Activated naive CD4-positive, alpha-beta T cell treated with anti-CD3 and anti-CD28 coated beads, Interleukin-2, amount 50 U/mL, for 72 hours (primary cell): ENCODE data around the gene ETV6. TPM values are rescaled to one million over a fixed set of nuclear protein-coding genes. Genes with fewer than 3 reads are reported as not detected.

Source experiments
- ATAC-seq, 2 donors: fragments of 150-1000 bp; cut with Tn5 transposase; 2 replicates each; pipeline ENCODE4 v1.10.0; 2021; ENCODE audit warnings: mild to moderate bottlenecking in 2 of 2, moderate library complexity in 2 of 2
- DNase-seq, 2 donors: peaks; one replicate each; pipeline ENCODE4 v3.0.0; 2021 to 2022; ENCODE audit warnings: low spot score in 2 of 2
- H3K27ac Mint-ChIP-seq, 2 donors: one replicate each; pipeline ENCODE4 v1.8.0; 2022; ENCODE audit warnings: mild to moderate bottlenecking in 2 of 2, mixed read lengths in 2 of 2
- H3K36me3 Mint-ChIP-seq, 2 donors: one replicate each; pipeline ENCODE4 v1.8.0; 2022; ENCODE audit warnings: mixed read lengths in 2 of 2
- H3K9me3 Mint-ChIP-seq, 2 donors: one replicate each; pipeline ENCODE4 v1.8.0; 2022; ENCODE audit warnings: mixed read lengths in 2 of 2
- total RNA-seq, 2 donors: library from RNA; stranded (reverse); gene quantifications; one replicate each; pipeline ENCODE4 v1.2.3, GENCODE V29; 2022

Gene ETV6
- total RNA-seq, 2 donors from 2014 or later, result 15.2 to 80.7 TPM

- peaks cover 4 to 8% of the 10 kb centered on the region in 2 donors for H3K9me3 Mint-ChIP-seq
- no peak for DNase-seq
- H3K27ac Mint-ChIP-seq, result no peak overlapping the region
- ATAC-seq, result no peak
- H3K36me3 Mint-ChIP-seq, result peaks cover 0 to 7% of the 10 kb centered on the region in 2 donors
These were observed 15.5 kb upstream of the ETV6 start for GRCh38 chr12:11633968-11634367.

GRCh38 chr12:11635341-11635740, 14.1 kb upstream of the ETV6 start:
- no peak for ATAC-seq
- no peak for DNase-seq
- Mint-ChIP-seq H3K36me3 (peaks cover 0 to 7% of the 10 kb centered on the region in 2 donors), H3K27ac (no peak overlapping the region), H3K9me3 (peaks cover 4 to 8% of the 10 kb centered on the region in 2 donors)

GRCh38 chr12:11638315-11638916, 11.1 kb upstream of the ETV6 start:
- H3K36me3 Mint-ChIP-seq, result peaks cover 0 to 7% of the 10 kb centered on the region in 2 donors
- no peak for DNase-seq
- ATAC-seq, result no peak
- no peak overlapping the region for H3K27ac Mint-ChIP-seq
- H3K9me3 Mint-ChIP-seq, result peaks cover 4 to 12% of the 10 kb centered on the region in 2 donors

GRCh38 chr12:11639454-11639853, 10.0 kb upstream of the ETV6 start:
- Mint-ChIP-seq H3K36me3 (peaks cover 0 to 7% of the 10 kb centered on the region in 2 donors), H3K9me3 (peaks cover 4 to 12% of the 10 kb centered on the region in 2 donors), H3K27ac (no peak overlapping the region)
- no peak for ATAC-seq
- DNase-seq, result no peak

GRCh38 chr12:11641522-11641921, 8.0 kb upstream of the ETV6 start:
- DNase-seq, result no peak
- H3K27ac Mint-ChIP-seq, result no peak overlapping the region
- H3K9me3 Mint-ChIP-seq, result peaks cover 0 to 9% of the 10 kb centered on the region in 2 donors
- peaks cover 0 to 10% of the 10 kb centered on the region in 2 donors for H3K36me3 Mint-ChIP-seq
- ATAC-seq, result no peak

GRCh38 chr12:11642785-11643184, 6.7 kb upstream of the ETV6 start:
- H3K27ac Mint-ChIP-seq, result no peak overlapping the region
- ATAC-seq (no peak), DNase-seq (no peak)
- H3K9me3 Mint-ChIP-seq, result peaks cover 0 to 9% of the 10 kb centered on the region in 2 donors
- peaks cover 0 to 10% of the 10 kb centered on the region in 2 donors for H3K36me3 Mint-ChIP-seq

DNA sequence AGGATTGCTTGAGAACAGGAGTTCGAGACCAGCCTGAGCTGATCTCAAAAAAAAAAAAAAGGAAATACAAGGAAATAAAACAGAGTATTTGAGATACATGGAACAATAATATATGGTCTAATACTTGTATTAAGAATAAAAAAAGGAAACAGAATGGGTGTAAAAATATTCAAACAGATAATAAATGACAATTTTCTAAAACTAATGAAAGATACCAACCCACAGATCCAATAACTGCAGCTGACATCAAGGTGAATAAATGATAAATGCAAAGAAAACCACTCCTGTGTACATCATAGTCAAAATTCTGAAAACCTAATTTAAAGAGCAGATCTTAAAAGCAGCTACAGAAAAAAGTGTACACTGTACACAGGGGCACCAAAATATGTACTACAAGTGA, 4.1 kb upstream of the ETV6 start:
- peaks cover under 1 to 17% of the 10 kb centered on the region in 2 donors for H3K36me3 Mint-ChIP-seq
- no peak for ATAC-seq
- H3K9me3 Mint-ChIP-seq, result peaks cover 0 to 9% of the 10 kb centered on the region in 2 donors
- no peak for DNase-seq
- no peak overlapping the region for H3K27ac Mint-ChIP-seq

DNA sequence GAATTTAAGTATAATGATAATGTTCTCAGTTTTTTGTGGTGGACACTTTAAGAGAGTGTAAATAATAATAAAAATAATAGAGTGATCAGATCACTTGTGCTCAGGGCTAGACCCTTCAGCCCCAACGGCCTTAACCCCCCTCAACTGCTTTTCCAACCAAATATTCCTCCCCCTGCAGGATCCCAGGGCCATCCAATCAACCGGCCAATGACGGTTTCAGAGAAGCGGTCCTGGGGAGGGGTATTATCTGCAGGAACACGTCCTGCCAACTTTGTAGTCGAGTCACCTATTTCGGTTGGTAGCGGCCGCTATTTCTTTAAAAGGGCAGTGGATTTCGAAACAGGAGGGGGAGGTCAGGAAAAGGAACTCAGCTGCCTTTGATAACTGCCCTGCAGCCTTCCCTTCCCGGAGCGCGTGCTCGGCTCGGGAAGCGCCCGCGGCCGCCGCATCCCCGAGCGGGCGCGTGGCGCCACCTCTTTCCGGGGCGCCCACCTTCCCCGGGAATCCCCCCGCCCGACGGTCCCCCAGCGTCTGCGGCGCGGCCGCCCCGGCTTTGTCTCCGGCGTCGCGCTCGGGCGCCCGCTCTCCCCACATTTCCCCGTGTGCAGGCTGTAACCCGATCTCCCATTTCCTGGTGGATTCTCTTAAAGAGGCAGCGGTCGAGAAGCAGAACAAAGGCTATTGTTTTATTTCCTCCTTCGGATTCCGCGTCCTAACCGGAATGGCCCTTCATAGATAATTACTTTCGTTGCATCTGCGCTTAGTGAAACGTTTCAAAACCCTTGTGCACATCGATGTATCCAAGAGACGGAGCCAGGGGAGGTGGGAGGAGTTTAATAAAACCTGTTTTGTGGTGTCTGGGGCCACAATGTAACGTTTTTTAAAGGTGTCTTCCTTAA, 711 bp upstream of the ETV6 start:
- Mint-ChIP-seq H3K27ac (peak overlapping the region; percentile 94 to 99), H3K36me3 (peaks cover 10 to 43% of the 10 kb centered on the region in 2 donors)

DNA sequence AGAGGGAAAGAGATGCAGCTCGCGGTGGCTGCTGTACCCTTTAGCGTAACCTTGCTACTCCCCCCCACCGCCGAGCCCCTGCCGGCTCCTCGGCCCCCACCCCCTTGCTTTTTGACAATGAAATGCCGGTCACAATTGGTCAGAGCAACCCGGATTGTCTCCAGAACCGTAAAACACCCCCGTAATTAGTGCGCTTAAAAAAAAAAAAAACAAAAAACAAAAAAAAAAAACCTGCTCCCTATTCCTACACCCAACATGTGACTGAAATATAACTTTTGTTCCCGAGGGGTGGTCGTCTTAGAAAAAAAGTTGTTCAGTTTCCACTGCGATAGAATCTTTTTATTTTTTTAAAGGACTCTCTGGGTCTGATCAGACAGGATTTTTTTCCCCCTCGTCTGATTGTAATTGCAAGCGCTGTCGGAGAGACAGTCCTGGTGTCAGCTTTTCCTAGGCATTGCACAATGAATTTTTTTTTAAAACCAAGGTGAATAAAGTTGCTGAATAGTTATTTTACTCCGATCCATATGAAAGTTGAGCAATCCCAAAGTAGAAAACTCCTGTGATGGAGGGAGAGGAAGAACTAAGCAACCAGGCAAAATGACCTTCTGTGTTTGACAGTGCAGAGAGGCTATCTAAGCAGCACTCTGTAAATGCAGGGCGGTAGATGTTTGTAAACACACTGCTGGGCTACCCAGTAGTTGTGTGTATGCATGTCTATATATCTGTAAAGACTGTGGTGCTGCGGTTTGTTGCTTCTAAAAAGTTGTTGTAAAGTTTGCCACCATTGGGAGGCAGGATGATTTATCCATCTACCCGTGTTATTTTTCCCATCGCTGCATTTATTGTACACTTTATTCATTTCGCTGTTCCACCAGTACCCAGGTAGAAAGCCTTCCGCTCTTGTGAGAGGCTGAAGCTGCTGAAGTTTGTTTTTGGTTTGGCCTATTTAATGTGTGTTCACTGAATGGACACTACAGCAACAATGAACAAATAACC, 1.1 kb downstream of the ETV6 start:
- Mint-ChIP-seq H3K36me3 (peaks cover 10 to 35% of the 10 kb centered on the region in 2 donors), H3K9me3 (no peaks in the 10 kb centered on the region), H3K27ac (peak overlapping the region; percentile 94 to 99)
- no peak for ATAC-seq
- peak in 1 of 2 donors; percentile 8 for DNase-seq

More for the DNA sequence above, 711 bp upstream of the ETV6 start:
- DNase-seq (peak; percentile 61 to 78), ATAC-seq (peak; percentile 30 to 59)
- H3K9me3 Mint-ChIP-seq, result peaks cover 0 to 5% of the 10 kb centered on the region in 2 donors

- no peaks in the 10 kb centered on the region for H3K9me3 Mint-ChIP-seq
- peak overlapping the region; percentile 94 to 99 for H3K27ac Mint-ChIP-seq
- no peak for ATAC-seq
- DNase-seq, result no peak
- H3K36me3 Mint-ChIP-seq, result peaks cover 10 to 41% of the 10 kb centered on the region in 2 donors
These were observed 1.9 kb downstream of the ETV6 start for GRCh38 chr12:11651381-11651780.

GRCh38 chr12:11651785-11652184, 2.3 kb downstream of the ETV6 start:
- H3K9me3 Mint-ChIP-seq, result no peaks in the 10 kb centered on the region
- peaks cover 10 to 45% of the 10 kb centered on the region in 2 donors for H3K36me3 Mint-ChIP-seq
- ATAC-seq (no peak), DNase-seq (no peak)
- H3K27ac Mint-ChIP-seq, result peak overlapping the region; percentile 94 to 99

GRCh38 chr12:11652351-11653040, 3.0 kb downstream of the ETV6 start:
- Mint-ChIP-seq H3K36me3 (peaks cover 10 to 47% of the 10 kb centered on the region in 2 donors), H3K9me3 (no peaks in the 10 kb centered on the region), H3K27ac (peak overlapping the region; percentile 94 to 99)
- peak in 1 of 2 donors; percentile 23 for DNase-seq
- ATAC-seq, result peak; percentile 6 to 30

- DNase-seq (peak in 1 of 2 donors; percentile 44), ATAC-seq (peak; percentile 54 to 56)
- Mint-ChIP-seq H3K27ac (peak overlapping the region; percentile 94 to 99), H3K9me3 (no peaks in the 10 kb centered on the region), H3K36me3 (peaks cover 10 to 52% of the 10 kb centered on the region in 2 donors)
These were observed 3.8 kb downstream of the ETV6 start for GRCh38 chr12:11653215-11653753.

DNA sequence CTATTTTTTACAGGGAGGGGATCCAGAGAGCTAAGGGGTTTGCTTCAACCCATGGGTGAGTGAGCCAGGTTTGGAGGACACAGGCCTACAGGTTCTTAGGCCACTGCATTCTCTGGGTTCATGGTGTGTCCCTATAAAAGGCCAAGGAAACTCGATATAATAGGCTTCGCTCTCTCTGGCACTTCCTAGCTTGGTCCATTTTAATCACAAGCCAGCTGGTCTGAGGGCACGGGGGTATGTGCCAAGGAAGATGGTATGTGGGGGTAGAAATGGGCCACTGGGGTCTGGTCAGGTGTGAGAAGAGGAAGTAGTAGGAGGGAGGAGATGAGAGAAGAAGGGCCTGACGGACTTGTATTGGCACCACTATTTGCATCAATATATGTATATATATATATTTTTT, 4.9 kb downstream of the ETV6 start:
- Mint-ChIP-seq H3K9me3 (no peaks in the 10 kb centered on the region), H3K27ac (no peak overlapping the region), H3K36me3 (peaks cover 10 to 58% of the 10 kb centered on the region in 2 donors)
- ATAC-seq (no peak), DNase-seq (no peak)

DNA sequence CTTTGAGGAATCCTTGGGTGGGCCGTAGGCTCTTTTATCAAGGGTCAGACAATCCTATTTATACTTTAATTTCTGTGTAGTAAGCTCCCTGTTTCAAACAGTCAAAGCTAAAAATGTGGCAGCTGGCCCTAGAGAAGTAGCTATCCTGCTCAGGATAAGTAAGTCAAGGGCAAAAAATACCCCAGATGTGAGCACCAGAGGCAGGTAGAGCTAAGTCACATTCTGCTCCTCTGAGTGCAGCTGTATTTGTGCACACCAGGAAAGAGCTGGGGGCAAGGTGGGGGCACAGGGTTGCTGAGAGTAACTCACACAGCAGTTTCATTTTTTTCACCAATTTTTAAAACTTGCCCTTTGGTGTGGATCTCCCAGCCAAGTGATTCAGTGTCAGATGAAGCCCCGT, 5.3 kb downstream of the ETV6 start:
- peaks cover 10 to 62% of the 10 kb centered on the region in 2 donors for H3K36me3 Mint-ChIP-seq
- DNase-seq, result no peak

More for the DNA sequence above, 5.3 kb downstream of the ETV6 start:
- Mint-ChIP-seq H3K27ac (no peak overlapping the region), H3K9me3 (no peaks in the 10 kb centered on the region)
- ATAC-seq, result no peak
